Gastrocnemius medialis (tissue), 4 donors: ENCODE measurements around the gene ZFYVE19. TPM values are rescaled to one million over a fixed set of nuclear protein-coding genes. Genes with fewer than 3 reads are reported as not detected.
"Not testable (repeated sequence)": the region's sequence is repeated elsewhere in the genome, so short reads cannot be mapped to it uniquely, and the experiment has no call there.

Source experiments
- ATAC-seq, 2 donors: fragments of 150-250 bp; one replicate each; pipeline ENCODE4 v1.9.1; 2016
- DNase-seq, 2 donors: peaks; one replicate each; pipeline ENCODE4 v3.0.0-alpha.2; 2019
- H3K27ac ChIP-seq, 4 donors: fragments of 200-600 bp; sonication (generic); 1 replicate in 1 of 4; 2 replicates in 3 of 4; pipeline ENCODE4 v1.5.1; 2016 to 2018; ENCODE audit warnings: mild to moderate bottlenecking in 2 of 4, moderate library complexity in 1 of 4
- H3K27me3 ChIP-seq, 3 donors: fragments of 200-600 bp; sonication (generic) in 2 of 3; 1 replicate in 1 of 3; 2 replicates in 2 of 3; pipeline versions ENCODE4 v1.5.1 to v1.6.0; 2016 to 2019; ENCODE audit warnings: mild to moderate bottlenecking in 1 of 3, moderate library complexity in 1 of 3
- H3K36me3 ChIP-seq, 2 donors: fragments of 200-600 bp; sonication (generic) in 1 of 2; one replicate each; pipeline ENCODE4 v1.5.1; 2017 to 2018
- H3K4me1 ChIP-seq, 2 donors: fragments of 200-600 bp; sonication (generic) in 1 of 2; one replicate each; pipeline ENCODE4 v1.5.1; 2016 to 2017; ENCODE audit warnings: mild to moderate bottlenecking in 2 of 2
- H3K4me3 ChIP-seq, 4 donors: fragments of 200-600 bp; sonication (generic) in 3 of 4; 1 replicate in 1 of 4; 2 replicates in 3 of 4; pipeline ENCODE4 v1.5.1; 2016 to 2019; ENCODE audit warnings: mild to moderate bottlenecking in 2 of 4
- H3K9me3 ChIP-seq, 3 donors: fragments of 200-600 bp; sonication (generic) in 2 of 3; 1 replicate in 1 of 3; 2 replicates in 2 of 3; pipeline ENCODE4 v1.5.1; 2016 to 2019
- POLR2A ChIP-seq, 2 donors: fragments of 450-650 bp; IDR thresholded peaks; one replicate each; pipeline ENCODE4 v1.6.1; 2017; ENCODE audit warnings: antibody characterized with exemption in 2 of 2, mild to moderate bottlenecking in 2 of 2, moderate library complexity in 2 of 2
- in situ Hi-C, 4 donors: fragments of 200-750 bp; cut with MboI; loops; one replicate each; pipeline versions ENCODE4 v1.15.0 to v1.8.0; 2017; ENCODE audit warnings: low sequenced_read_pairs in 4 of 4
- intact Hi-C: fragments of 100-400 bp; cut with DNase I; formaldehyde crosslinking; loops from one replicate; pipeline ENCODE4 v1.15.1; 2023; ENCODE audit warnings: low total_unique reads
- total RNA-seq, 4 donors: library from RNA; depleted of rRNA; stranded (reverse); fragments of >200 nt; gene quantifications; one replicate each; pipeline versions ENCODE4 v1.1.0 to v1.2.3, GENCODE V29; 2016
- TF ChIP-seq, protein P1 (sequence below), 5 experiments: fragments of 450-650 bp in 3 of 5; fragments of 200-600 bp in 2 of 5; sonication (generic) in 2 of 5; IDR thresholded peaks in 4 of 5; conservative IDR thresholded peaks in 1 of 5; 1 replicate in 4 of 5; 2 replicates in 1 of 5; pipeline ENCODE4 v1.5.1; 2016 to 2019; ENCODE audit warnings: antibody characterized with exemption in 5 of 5, mild to moderate bottlenecking in 3 of 5, moderate library complexity in 3 of 5

Gene ZFYVE19
- total RNA-seq, 4 donors from 2014 or later, result 11.4 to 18.9 (median 14.7) TPM

DNA sequence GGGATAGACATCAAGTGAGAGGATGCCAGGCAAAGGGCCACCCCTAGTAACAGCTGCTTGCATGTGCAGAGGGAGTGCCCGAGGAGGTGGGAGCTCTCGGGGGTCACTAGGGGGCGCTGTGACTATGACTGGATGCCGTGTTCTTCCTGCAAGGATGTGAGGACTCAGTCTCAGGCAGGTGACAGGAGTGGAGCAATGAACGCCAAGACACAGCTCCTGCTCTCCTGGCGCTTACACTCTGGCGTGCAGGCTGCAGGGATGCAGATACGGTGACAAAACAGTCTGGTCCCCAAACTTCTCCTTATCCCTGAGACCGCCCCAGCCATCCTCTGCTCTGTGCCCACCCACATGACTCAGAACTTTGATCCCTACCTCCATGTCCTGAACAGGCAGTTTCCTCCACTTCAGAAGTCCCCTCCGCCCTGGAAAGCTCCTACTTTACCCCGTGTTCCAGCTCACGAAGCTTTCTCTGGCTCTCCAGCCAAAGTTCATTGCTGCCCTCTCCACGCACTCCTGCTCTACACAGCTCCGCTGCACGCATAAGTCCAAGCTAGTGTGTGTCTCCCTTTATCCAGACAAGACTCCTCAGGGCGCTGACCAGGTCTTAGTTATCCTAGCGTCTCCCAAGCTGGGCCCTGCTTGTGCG is 52.4 kb downstream of the ZFYVE19 start:
- no peaks in the 10 kb centered on the region for H3K36me3 ChIP-seq
- peak in 1 of 2 donors; percentile 69 for ATAC-seq
- H3K9me3 ChIP-seq, result no peaks in the 10 kb centered on the region
- DNase-seq, result peak in 1 of 2 donors; percentile 58
- H3K27ac ChIP-seq, result no peak overlapping the region
- TF ChIP-seq, protein P1, sequence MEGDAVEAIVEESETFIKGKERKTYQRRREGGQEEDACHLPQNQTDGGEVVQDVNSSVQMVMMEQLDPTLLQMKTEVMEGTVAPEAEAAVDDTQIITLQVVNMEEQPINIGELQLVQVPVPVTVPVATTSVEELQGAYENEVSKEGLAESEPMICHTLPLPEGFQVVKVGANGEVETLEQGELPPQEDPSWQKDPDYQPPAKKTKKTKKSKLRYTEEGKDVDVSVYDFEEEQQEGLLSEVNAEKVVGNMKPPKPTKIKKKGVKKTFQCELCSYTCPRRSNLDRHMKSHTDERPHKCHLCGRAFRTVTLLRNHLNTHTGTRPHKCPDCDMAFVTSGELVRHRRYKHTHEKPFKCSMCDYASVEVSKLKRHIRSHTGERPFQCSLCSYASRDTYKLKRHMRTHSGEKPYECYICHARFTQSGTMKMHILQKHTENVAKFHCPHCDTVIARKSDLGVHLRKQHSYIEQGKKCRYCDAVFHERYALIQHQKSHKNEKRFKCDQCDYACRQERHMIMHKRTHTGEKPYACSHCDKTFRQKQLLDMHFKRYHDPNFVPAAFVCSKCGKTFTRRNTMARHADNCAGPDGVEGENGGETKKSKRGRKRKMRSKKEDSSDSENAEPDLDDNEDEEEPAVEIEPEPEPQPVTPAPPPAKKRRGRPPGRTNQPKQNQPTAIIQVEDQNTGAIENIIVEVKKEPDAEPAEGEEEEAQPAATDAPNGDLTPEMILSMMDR (IDR thresholded peaks at IDR 0.05 in 4 of 5, conservative IDR thresholded peaks at IDR 0.05 in 1 of 5), result peak; percentile 19 to 66 (median 46)
- no peak for TF ChIP-seq POLR2A (IDR thresholded peaks at IDR 0.05)
- in situ Hi-C loops, result loop anchor here in 1 of 4 donors (5.0 kb wide), 1 partner anchor 33 kb away; the partner anchor contains the start of gene VPS18
- H3K4me3 ChIP-seq, result no peak overlapping the region
- intact Hi-C loops, result loop anchor here (2.0 kb wide), 1 partner anchor 325 kb away; no protein-coding TSS in a partner anchor
- peaks cover 0 to 3% (median 0%) of the 10 kb centered on the region in 3 donors for H3K27me3 ChIP-seq
- H3K4me1 ChIP-seq, result no peaks in the 10 kb centered on the region

DNA sequence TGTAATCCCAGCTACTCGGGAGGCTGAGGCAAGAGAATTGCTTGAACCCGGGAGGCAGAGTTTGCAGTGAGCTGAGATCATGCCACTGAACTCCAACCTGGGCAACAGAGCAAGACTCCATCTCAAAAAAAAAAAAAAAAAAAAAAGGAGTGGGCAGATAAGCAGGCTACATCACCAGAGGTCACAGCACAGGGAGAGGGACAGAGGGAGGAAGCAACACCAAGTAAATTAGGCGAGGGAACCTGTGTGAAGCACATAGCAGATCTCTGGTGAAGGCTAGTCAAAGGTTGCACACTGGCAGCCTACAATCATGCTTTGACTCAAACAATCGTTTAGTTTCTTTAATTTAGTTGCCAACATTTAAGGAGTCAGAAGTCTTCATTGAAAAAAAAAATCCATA is 54.3 kb downstream of the ZFYVE19 start:
- H3K27me3 ChIP-seq, intact Hi-C loops: not testable (repeated sequence)

DNA sequence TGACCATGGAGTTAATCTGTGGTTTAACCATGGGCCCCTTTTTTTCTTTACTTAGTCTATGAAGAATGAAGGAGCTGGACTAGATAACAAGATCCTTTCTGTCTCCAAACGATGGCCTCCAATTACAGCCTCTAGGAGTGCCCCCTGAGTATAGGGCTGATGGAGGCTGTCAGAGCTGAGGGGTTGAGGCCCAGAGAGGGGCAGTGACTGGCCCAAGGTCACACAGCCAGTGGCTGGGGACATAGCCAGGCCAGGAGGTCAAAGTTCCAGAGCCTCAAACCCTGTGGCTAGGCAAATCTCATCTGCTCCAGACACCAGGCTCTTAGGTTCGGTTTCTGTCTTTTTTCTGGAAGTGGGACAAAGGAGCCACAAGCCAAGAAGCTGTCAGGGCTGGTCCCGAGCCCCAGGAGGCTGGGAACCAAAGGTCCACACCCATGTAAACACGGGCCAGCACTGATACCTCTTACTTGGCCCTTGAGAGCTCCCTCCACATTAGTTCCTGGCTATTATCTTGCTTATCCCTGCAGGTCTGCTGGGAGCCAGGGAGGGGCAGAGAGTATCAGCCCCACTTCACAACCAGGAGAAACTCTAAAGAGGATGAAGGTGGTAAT is 56.9 kb downstream of the ZFYVE19 start:
- DNase-seq (no peak), ATAC-seq (no peak)
- no peaks in the 10 kb centered on the region for H3K4me1 ChIP-seq
- H3K36me3 ChIP-seq, result no peaks in the 10 kb centered on the region
- peaks cover 0 to 3% (median 0%) of the 10 kb centered on the region in 3 donors for H3K27me3 ChIP-seq
- no peak overlapping the region for H3K27ac ChIP-seq
- H3K9me3 ChIP-seq, result no peaks in the 10 kb centered on the region
- H3K4me3 ChIP-seq, result no peak overlapping the region
- intact Hi-C loops, result no loop called here
- TF ChIP-seq, protein P1 (IDR thresholded peaks at IDR 0.05 in 4 of 5, conservative IDR thresholded peaks at IDR 0.05 in 1 of 5), result no peak
- no peak for TF ChIP-seq POLR2A (IDR thresholded peaks at IDR 0.05)
- in situ Hi-C loops, result no loop called here

More for the DNA sequence above, 54.3 kb downstream of the ZFYVE19 start:
- ATAC-seq, H3K36me3 ChIP-seq, DNase-seq, in situ Hi-C loops, H3K9me3 ChIP-seq, H3K4me3 ChIP-seq, H3K4me1 ChIP-seq, H3K27ac ChIP-seq: not testable (repeated sequence)

Other genes with a start within 250 kb of the ZFYVE19 start
- gene CCDC32, start 242.0 kb upstream of the ZFYVE19 start, total RNA-seq, result 10 to 100 TPM; 11.9 to 24.2 (median 17.2) TPM
- 1 to 10 TPM; 4.5 to 9.1 (median 6.5) TPM for gene RPUSD2, start 237.8 kb upstream of the ZFYVE19 start, total RNA-seq
- gene KNL1, start 212.8 kb upstream of the ZFYVE19 start, total RNA-seq, result under 1 TPM in 3 of 4 donors, not detected in 1; 0.10 to 0.33 (median 0.33) TPM
- gene RAD51, start 111.9 kb upstream of the ZFYVE19 start, total RNA-seq, result under 1 TPM in 3 of 4 donors, not detected in 1; 0.56 to 0.75 (median 0.60) TPM
- 10 to 100 TPM; 12.7 to 55.3 (median 19.6) TPM for gene RMDN3, start 51.8 kb upstream of the ZFYVE19 start, total RNA-seq
- 10 to 100 TPM in 3 of 4 donors, under 1 TPM in 1; 0.49 to 16.9 (median 14.4) TPM for gene GCHFR, start 43.0 kb upstream of the ZFYVE19 start, total RNA-seq
- under 1 TPM in 2 of 4 donors, not detected in 2; 0.09 to 0.49 TPM for gene C15orf62, start 37.1 kb upstream of the ZFYVE19 start, total RNA-seq
- gene DNAJC17, start 384 bp downstream of the ZFYVE19 start, total RNA-seq, result 10 to 100 TPM in 2 of 4 donors, 1 to 10 TPM in 2; 5.3 to 25.0 (median 11.4) TPM
- under 1 TPM in 1 of 4 donors, not detected in 3; 0.51 TPM for gene PPP1R14D, start 21.6 kb downstream of the ZFYVE19 start, total RNA-seq
- 1 to 10 TPM in 2 of 4 donors, under 1 TPM in 1, not detected in 1; 0.42 to 5.0 (median 1.0) TPM for gene SPINT1, start 37.0 kb downstream of the ZFYVE19 start, total RNA-seq
- gene RHOV, start 67.1 kb downstream of the ZFYVE19 start, total RNA-seq, result not detected
- 10 to 100 TPM; 18.5 to 26.1 (median 19.3) TPM for gene VPS18, start 87.4 kb downstream of the ZFYVE19 start, total RNA-seq
- 10 to 100 TPM in 2 of 4 donors, 1 to 10 TPM in 2; 5.9 to 15.7 (median 8.9) TPM for gene DLL4, start 122.3 kb downstream of the ZFYVE19 start, total RNA-seq
- 100 to 1,000 TPM in 3 of 4 donors, 10 to 100 TPM in 1; 93.4 to 320 (median 139) TPM for gene CHAC1, start 146.4 kb downstream of the ZFYVE19 start, total RNA-seq